Mammary epithelial cell (primary cell): ENCODE results near the gene RPS8.

Source experiments
- CTCF ChIP-seq, 2 donors: IDR thresholded peaks in 1 of 2; conservative IDR thresholded peaks in 1 of 2; 2 replicates each; pipeline ENCODE4 v1.5.1; 2011 to 2012; ENCODE audit warnings: inconsistent platforms in 2 of 2, low read length in 2 of 2, mild to moderate bottlenecking in 2 of 2, control low read depth in 1 of 2, low read depth in 1 of 2; ENCODE audit not compliant: insufficient read depth in 1 of 2; ENCODE audit errors: extremely low read depth in 1 of 2
- EZH2 ChIP-seq: IDR thresholded peaks from 2 replicates; pipeline ENCODE4 v1.6.1; 2012; ENCODE audit warnings: low read length, inconsistent platforms, borderline replicate concordance

GRCh38 chr1:44808063-44808937 is 33.0 kb downstream of the RPS8 start, which contains the start of gene BTBD19:
- no peak for TF ChIP-seq CTCF (conservative IDR thresholded peaks at IDR 0.05 in 1 of 2, IDR thresholded peaks at IDR 0.05 in 1 of 2; ENCODE audit: extremely low read depth in 1 of 2, insufficient read depth in 1 of 2, low read depth in 1 of 2, low read length in 2 of 2)
- no peak for TF ChIP-seq EZH2
